Medulla oblongata (tissue), 1 donor: Measurements from ENCODE around the gene CFAP20.

Experiments
- DNase-seq: peaks from one replicate; pipeline ENCODE4 v3.0.0-alpha.2; 2015; ENCODE audit errors: extremely low spot score

Gene CFAP20

DNA sequence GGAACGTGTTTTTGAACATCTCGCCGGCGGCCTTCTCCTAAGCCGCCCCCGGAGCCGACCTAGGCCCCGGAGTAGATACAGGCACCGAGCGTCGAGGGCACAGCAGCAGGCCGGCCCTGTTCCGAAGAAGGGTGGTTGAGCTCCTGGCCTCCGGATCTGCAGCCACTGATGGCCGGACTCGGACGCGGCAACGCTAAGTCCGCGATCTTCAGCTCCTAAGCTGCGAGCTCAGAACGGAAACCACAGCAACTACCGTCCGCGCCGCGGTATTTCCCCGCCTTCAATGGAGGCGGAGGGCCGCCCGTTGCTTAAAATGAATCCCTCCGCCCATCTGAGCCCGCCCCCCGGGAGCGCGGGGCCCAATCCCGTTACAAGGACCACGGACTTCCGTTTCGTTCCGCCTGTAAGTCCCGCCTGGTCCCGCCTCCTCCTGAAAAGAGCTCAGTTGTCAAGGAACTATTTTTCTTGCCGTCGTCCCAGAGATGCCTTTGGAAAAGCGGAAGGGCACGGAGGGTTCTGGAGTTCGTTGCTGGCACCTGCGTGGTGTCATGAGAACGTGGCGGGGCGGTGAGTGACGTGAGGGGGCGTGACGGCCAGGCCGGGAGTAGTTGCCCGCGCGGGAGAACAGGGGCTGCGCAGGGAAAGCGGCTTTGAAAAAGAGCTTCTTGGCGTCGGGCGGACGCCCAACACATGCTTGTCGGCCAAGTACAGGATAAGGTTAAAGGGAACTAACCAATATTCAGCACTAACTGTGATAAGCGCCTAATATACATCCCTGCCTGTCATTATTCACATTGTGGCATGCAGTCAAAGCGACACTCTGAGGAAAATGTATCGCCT, at the start of gene CFAP20:
TSS of gene CFAP20 (minus strand) at position 285 of the 840 bp plus-strand sequence. CDS start at position 19, 266 bp downstream.
- DNase-seq, result peak; percentile 99

DNA sequence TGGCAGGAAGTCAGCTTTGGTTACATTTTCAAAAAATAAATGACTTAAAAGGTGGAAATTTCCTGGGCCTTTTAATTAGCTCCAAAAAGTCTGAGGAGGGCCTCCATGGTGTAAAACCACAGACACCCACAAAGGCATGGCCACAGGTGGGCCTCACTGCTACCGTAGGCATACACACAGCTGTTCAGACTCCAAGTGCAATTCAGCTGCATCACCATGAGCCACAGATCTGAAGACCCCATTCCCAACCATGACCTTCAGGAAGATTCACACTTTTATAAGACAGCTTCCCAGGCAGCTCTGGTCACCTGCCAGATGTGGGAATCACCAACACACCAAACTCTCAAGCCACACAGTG, 48.2 kb upstream of the CFAP20 start:
- DNase-seq, result no peak

DNA sequence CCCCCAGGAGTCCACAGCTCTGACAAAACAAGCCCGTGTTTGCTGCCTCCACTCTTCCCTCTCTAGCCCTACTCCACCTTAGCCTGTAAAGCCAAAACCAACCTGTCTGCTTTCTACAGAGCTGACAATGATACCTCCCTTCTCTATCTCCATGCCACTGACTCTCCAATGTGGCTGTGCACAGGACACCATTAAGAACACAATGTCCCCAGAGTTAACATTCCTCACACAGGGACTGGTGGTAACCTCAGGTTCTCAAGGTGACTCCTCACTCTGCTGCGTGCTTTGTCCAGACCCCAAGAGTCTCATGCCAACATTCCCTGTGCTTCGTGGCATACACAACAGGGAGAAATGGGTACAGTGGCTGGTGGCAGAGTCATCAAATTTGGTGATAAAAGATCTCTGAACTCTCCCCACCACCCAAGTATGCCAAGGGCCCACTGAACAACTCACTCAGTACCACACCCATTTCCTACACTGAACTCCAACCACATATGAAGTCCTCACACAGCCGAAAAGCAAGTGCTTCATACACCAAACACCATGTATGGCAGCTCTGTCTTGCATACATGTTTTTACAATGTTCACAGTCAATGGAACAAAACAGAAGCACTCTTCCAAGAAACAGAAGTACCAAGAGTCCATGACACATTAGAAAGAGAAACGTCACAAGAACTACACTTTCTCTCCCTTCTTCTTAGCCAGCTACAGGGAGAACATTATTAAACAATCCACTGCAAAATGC, 47.6 kb upstream of the CFAP20 start:
- DNase-seq, result no peak

DNA sequence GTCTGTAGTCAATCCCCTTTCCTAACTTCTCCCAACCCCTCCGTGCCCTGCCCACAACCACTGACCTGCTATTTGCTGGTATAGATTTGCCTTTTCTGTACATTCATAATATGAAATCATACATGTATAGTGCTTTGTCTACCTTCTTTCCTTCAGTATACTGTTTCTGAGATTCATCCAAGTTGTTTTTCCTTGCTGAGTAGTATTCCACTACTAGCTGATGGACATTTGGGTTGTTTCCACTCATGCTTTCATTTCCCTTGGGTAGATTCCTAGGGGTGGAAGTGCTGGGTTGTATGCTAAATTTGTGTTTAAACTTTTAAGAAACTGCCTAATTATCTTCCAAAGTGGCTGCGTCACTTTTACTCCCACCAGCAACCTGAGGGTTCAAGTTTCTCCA, 41.0 kb upstream of the CFAP20 start:
- no peak for DNase-seq

DNA sequence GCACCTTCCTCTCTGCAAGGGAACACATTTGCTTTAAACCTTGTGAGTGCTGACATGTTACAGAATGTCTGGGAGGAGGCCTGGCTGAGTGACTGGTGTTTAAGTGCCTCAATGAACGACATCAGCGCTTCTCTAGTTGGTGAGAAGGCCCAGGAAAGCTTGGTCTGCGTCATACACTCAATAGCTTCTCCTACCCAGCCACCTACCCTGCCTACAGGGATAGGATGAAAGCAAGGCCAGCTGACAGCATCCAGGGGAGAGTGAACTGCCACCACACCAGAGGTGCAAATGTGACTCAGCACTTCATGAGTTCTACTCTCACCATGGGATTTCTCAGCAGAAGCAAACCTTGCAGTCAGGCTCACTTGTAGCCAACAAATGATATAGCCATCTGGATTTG, 31.7 kb upstream of the CFAP20 start:
- no peak for DNase-seq

DNA sequence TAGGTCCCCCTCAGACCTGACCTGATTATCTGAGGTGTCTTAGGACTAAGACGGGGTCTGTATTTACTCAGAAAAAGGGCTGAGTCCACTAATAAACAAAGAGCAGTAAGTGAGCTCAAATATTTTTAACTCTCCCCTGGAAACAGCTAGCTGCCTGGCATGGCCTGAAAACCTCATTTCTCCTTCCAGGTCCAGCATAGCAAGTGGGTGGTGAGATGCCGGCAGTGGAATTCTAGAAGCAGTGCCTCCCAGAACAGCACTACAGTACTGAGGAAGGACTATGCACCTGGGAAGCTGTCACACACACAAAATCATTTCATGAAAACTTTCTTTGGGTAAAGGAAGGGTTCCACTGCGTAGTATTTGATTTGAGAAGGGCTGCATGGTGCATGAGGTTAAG, 29.5 kb upstream of the CFAP20 start:
- DNase-seq, result no peak

DNA sequence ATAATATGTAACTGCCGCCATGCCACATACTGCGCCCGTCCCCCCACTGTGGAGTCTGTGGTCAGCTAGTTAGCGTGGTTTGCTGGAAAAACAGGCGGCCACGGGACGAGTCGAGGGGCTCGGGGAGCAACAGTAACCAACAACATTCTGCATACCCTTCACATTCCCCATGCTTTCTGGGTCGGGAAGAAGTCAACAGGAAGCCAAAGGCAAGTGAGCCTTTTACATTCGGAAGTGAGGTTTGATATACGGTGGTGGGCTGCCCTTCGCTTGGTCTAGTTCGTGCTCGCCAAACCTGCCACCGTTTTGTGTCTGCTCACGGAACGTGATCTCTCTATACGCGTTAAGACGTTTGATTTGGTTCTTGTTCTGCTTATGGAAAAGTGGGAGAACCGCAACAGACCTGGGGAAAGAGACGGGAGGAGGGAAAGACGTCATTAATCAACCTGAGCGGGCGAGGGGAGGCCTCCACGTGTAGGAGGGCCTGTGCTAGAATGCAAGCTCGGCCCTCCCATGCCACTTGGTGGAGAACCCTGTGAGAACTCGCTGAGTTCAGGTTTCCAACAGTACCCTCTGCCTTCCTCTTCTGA, 28.9 kb upstream of the CFAP20 start:
- DNase-seq, result no peak

DNA sequence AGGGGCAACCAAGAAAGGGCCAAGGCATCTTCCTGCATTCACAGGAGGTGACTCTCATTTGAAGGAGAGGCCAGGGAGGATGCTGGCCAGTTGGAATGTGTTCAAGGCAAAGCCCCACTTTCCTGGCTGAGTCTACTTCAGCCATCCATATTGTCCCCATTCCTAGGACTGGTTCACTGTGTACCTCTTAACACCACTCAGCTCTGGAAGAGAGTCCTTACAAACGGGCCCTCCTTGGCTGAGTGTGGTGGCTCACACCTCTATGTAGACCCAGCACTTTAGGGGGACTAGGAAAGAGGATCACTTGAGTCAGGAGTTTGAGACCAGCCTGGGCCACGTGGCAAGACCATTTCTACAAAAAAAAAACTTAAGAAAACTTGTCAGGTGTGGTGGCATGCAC, 28.1 kb upstream of the CFAP20 start:
- DNase-seq, result no peak

DNA sequence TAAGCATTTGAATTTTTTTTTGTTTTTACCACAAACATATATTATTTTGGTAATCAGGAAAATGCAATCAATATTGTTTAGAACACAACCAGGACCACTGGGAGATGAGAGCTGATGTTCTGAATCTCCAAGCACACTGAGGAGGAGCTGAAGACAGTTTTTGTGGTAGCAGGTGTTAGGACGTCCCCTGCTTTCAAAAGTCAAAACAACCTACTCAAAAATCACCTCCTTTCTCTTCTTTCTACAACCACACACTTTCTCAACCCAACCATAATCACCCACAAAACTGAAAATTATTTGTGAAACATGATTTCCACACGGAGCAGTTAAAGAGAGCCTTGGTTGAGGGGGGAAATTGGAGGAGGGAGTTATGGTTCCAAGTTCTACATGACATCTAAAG, 26.7 kb upstream of the CFAP20 start:
- DNase-seq, result no peak

DNA sequence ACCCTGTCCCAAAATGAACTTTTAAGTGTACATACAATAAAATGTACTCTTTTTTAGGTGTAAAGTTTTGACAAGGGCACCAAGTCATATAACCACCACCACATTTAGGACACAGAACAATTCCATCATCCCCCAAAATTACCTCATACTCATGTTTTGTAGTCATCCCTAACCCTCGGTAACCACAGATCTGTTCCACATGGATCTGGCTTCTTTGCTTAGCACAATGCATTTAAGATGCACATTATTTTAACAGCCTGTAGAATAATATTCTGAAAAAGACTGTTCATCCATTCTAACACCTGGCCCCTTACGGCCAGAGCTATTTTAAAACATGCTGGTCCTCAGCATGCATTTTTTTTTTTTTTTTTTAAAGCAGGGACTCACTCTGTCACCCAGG, 25.2 kb upstream of the CFAP20 start:
- no peak for DNase-seq

DNA sequence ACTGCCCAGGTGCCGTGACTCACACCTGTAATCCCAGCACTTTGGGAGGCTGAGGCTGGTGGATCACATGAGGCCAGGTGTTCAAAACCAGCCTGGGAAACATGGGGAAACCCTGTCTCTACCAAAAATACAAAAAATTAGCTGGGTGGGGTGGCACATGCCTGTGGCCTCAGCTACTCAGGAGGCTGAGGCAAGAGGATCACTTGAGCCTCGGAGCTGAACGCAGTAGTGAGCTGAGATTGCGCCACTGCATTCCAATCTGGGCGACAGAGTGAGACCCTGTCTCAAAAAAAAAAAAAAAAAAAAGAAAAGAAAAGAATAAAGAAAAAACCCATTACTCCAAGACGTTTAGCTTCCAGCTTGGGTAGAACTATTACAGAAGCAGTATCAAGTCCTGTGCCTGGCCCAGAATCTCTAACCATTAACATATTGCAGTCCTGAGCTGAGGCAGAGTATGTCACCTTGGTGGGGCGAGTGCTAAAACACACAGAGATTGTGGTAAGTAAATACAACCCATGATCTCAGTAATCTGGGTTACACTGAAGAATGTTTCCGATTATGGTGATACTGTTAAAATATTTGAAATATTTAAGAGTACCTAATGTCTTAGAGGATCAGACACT, 23.2 kb upstream of the CFAP20 start:
- no peak for DNase-seq

DNA sequence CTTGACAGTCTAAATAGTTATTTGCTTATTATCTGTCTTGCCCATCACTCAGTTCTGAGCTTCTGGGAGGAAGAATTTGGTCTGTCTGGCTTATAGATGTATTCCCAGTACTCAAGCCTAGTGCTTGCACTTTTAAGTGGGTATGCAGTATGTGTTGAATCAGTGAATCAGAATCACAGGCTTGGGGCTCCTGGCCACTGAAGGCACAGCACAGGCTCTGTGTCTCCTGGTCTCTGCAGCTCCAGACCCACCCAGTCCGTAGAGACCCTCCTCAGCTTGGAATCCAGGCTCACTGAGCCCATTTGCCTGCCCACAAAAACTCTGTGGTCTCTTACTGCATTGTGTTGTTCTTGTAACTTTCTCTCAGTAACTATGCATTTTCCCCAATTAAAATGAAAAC, 19.3 kb upstream of the CFAP20 start:
- DNase-seq, result no peak

DNA sequence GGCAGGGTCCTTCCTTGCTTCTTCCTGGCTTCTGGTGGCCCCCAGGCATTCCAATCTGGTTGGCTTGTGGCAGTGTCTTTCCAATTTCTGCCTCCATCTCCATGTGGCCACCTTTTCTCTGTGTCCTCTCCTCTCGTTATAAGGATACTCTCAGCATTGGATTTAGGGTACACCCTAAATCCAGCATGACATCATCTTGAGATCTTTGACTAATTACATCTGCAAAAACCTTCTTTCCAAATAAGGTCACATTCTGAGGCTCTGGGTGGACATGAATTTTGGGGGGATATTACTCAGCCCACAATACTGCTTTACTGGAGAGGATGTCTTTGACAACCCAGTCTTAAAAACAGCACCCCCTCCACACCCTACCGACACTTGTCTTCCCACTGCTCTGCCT, 18.9 kb upstream of the CFAP20 start:
- DNase-seq, result no peak

DNA sequence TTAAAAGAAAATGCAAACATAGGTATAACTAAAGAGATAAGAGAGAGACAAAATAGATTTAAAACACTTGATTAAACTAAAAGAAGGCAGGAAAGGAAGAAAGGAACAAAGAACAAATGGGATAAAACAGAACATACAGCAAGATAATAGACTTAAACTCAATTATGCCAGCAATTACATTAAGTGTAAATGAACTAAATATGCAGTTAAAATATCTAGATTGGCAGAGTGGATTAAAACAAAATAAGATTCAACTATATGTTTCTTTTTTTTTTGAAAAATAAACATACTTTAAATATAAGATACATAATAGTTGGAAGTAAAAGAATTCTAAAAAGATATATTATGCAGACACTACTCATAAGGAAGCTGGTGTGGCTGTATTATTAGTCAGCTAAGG, 9.7 kb upstream of the CFAP20 start:
- DNase-seq, result no peak

DNA sequence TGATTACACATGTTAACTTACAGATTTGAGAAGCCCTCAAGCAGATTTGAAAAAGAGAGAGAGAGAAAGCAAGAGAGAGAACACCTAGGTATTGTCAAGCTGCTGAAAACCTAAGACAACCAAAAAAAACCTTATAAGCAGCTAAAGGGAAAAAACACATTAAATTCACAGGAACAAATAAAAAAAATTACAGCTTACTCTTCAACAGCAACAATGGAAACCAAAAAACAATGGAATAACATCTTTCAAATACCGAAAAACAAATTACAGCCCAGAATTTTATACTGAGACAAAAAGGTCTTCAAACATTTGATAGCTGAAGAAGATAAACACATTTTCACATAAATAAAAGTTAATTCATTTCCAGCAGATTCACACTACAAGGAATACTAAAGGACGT, 8.4 kb upstream of the CFAP20 start:
- no peak for DNase-seq

DNA sequence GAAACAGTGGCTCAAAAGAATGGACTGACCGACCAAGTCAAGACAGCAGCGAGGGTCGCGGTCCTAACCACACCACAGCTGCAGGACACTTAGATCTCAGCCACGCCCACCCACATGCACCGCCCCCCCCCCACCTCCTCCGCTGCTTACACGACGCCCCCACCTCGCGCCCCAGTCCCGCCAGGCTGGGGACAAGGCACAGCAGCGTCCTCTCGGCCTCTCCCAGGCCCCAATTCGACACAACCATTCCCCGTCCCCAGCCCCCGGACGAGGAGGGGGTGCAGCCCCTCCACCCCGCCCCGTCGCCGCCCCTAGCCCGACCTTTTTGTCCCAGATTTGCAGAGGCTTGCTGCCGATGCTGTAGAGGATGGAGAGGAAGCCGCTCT, 477 bp downstream of the CFAP20 start:
- no peak for DNase-seq

DNA sequence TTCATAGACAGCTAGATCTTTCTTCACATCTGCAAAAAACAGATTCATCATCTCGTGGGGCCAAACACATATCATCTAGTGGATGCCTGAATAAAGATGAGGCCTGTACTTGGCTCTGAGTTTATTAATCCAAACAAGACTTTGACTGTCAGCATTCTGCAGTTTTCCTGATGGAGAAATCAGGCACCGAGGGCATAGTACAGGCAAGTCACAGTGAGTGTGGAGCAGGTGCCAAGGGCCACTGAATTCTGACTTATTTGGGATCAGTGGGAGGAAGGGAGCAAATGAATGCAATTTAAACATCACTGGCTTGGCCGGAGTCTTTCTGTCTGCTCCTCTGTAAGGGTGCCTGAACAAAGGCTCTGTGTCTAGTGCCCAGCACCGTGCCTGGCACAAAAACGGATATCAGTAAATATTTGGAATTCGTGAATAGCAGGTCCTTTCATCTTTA, 975 bp downstream of the CFAP20 start:
- peak; percentile 64 for DNase-seq

DNA sequence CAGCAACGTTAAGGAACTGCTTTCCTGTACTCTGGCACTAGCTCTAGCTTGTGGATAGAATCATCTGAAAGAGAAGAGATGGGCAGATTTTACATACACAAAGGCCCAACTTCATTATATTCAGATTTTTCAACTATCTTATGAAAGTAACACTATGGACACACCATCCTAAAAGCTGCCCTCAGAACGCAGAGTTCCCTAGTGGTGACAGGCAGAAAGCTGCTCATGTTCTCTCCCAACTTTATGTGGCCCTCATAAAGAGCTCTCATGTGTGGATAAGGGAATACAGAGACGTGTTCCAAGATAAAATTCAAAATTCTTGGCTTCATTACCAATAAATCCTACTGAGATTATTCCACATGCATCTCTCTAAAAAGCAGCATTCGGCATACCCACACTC, 1.5 kb downstream of the CFAP20 start:
- DNase-seq, result no peak

DNA sequence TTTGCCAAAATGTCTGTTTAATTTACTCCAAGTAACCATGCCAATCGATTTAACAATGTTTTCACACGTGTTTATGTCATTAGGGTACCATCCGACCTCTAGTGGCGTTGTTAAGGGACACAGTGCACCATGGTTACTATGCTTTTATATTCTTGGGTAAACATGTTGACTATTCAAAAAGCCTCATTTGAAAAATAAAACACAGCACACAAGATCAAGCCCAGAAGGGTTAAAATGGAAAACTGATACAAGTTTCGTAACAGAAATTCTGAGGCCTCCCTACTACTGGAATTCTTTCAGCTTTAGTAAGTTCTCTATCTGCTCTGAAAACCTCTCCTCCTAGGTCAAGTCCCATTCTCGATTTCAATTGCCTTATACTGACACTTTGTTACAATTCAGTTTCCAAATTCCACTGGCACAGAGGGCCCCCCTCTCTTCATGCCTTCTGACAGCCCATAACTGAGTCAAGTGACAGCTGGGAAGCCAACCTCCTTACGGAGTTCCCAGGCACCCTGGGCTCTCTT, 2.1 kb downstream of the CFAP20 start:
- peak; percentile 71 for DNase-seq

DNA sequence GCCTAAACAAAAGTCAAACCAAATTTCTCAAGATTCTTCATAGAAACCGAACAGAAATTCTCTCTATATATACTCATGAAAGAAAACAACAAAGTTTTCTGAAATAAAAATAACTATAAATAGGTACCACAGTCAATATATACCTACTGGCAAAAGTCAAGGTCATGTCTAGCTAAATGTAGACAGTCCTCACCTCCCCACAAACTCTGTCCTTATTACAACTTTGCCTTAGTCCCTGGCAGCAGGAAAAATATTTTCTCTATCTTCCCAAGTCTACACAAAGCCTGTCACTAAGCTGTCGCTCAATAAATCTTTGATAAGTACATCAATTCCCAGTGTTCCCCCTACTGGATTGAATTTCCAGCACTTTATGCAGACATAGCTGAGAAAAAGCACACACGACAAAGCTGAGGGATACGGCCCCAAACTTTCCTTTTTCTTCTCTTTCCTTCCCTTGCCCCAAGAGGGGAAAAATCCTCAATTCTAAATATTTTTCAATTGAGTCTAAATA, 2.7 kb downstream of the CFAP20 start:
- DNase-seq, result no peak

DNA sequence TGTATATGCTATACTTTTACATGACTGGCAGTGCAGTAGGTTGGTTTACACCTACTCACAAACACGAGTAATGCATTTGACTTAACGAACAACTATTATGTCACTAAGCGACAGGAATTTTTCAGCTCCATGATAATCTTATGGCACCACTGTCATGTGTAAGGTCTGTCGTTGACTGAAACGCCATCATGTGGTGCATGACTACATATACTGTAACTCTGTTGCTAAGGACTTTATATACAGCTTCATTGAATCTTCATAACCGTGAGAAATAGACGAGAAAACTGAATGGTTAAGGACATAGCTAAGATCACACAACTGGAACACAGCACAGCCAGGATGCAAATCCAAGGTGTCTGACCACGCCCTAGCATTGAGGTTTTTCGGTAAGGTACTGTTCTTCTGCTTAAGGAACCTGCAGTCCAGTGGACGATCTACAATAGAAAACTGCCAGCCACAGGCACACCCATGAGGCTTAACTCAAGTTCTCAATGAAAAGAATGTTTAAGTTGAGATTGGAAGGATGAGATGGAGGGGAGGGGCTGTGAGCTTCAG, 3.3 kb downstream of the CFAP20 start:
- DNase-seq, result no peak

DNA sequence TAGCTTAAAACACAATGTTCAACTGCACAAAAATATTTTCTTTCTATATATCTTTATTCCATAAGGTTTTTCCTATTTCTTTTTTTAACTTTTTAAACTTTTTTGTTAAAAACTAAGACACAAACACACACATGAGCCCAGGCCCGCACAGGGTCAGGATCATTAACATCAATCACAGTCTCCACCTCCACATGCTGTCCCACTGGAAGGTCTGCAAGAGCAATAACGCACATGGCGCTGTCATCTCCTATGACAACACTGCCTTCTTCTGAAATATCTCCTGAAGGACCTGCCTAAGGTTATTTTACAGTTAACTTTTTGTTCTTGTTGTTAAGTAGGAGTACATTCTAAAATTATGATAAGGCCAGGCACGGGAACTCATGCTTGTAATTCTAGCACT, 4.1 kb downstream of the CFAP20 start:
- DNase-seq, result no peak
